ENCODE measurements around the gene WDR18. TPM values are rescaled to one million over a fixed set of nuclear protein-coding genes. Genes with fewer than 3 reads are reported as not detected.
"Not testable (repeated sequence)": the region's sequence is repeated elsewhere in the genome, so short reads cannot be mapped to it uniquely, and the experiment has no call there.

The WDR18 gene
- total RNA-seq, 1 donor from 2014 or later, result 69.9 TPM

DNA sequence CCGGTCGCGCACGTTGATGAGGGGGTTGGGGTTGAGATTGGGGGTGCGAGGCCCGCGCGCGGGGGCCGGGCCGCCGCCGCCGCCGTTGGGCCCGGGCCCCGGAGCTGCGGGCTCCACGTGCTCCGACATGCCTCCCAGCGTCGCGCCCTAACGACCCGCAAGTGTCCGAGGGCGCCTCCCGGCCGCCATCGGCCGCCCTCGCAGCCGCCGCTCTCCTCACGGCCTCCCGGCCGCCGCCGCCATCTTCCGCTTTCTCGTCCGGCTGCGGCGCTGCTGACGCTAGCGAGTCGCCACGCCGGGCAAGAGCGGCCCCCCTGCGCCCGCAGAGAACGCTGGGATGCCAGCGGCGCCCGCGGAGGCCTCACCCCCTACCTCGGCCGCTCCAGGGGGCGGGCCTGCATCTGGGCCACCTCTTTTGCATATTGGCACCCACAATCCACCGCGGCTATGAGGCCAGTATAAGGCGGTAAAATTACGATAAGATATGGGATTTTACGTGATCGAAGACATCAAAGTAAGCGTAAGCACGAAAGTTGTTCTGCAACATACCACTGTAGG lies 36.8 kb downstream of the WDR18 start, which contains the start of gene TMEM259:
Gene TMEM259 (minus strand): TSS at position 256 of the 558 bp plus-strand sequence. CDS start 127 bp downstream, at position 129.
- DNase-seq, result peak; percentile 98

- not testable (repeated sequence) for DNase-seq
Measured at GRCh38 chr19:1023883-1024188, 39.7 kb downstream of the WDR18 start.

DNA sequence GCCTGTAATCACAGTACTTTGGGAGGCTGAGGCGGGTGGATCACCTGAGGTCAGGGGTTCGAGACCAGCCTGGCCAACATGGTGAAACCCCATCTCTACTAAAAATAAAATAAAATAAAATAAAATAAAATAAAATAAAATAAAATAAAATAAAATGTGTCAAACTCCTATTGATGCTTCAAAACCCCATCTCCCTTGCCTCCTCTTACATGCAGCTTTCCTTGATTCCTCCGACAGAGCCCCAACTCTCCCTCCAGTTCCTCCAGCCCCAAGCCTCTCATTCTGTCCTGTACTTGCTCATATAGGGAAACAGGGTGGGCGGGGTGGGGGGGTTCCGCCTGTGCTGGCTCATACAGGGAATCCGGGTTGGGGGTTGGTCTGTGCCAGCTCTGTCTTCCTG lies 40.9 kb downstream of the WDR18 start:
- not testable (repeated sequence) for DNase-seq

- peak; percentile 85 for DNase-seq
Measured at GRCh38 chr19:1025960-1026782, 42.0 kb downstream of the WDR18 start, which contains the start of gene CNN2. Gene CNN2 (plus strand): TSS chr19:1026608. CDS start chr19:1026662, 54 bp downstream.

DNA sequence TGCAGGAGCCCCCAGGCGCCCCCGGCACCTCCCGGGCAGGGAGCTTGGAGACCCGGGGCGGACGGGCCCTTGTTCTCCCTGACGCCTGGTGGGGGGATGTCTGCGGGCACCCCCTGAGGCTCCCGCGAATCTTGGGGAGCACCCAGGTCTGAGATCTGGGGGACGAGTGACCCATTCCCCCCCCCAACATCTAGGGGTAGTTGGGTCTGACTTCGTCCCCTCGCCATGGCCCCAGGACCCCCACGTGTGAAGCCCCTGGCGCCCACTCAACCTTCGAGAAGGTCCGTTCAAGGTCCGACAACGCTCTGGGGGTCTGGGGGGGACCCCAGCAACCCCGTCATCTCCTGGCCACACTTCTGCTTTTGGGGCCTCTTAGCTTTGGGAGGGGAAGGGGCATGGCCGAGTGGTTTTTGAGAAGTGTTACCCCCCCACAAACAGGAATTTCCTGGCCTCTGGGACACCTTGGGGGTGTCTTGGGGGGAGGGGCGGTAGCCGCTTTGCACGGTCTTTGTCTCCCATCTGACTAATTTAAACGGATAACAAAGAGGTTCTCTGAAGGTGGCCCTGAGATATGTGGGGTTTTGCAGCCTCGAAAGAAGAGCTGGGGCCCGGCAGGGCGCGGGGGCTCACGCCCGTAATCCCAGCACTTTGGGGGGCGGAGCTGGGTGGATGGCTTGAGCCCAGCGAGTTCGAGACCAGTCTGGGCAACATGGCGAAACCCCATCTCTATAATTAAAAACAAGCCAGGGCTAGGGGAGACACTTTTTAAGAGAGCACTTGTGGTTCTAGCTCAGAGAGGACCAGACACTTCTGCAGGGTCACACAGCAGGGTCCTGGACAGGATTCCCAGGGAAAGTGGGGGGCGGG lies 42.9 kb downstream of the WDR18 start:
- peak; percentile 42 for DNase-seq

DNA sequence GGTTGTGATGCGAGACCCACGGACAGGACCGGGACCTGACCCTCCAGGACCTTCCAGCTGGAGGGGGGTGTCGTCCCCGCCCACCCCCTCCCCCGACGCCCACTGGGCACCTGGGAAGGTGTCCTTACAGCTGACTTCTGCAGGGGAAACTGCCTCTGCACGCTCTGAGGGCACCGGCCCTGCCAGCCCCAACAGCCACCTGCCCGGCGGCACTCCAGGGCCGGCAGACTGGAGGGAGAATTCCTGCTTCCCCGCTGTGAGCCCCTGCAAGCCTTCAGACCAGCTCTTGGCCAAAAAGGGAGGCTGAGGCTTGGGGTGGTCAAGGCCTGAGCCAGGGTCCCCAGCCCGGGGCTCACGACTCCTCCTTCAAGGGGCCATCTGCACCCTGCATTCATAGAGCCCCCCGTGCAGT lies 43.5 kb downstream of the WDR18 start:
- DNase-seq, result peak; percentile 28

- DNase-seq, result peak; percentile 73
Measured at GRCh38 chr19:1028062-1028926, 44.1 kb downstream of the WDR18 start.

- DNase-seq, result no peak
Measured at GRCh38 chr19:1032264-1032867, 48.2 kb downstream of the WDR18 start.

DNA sequence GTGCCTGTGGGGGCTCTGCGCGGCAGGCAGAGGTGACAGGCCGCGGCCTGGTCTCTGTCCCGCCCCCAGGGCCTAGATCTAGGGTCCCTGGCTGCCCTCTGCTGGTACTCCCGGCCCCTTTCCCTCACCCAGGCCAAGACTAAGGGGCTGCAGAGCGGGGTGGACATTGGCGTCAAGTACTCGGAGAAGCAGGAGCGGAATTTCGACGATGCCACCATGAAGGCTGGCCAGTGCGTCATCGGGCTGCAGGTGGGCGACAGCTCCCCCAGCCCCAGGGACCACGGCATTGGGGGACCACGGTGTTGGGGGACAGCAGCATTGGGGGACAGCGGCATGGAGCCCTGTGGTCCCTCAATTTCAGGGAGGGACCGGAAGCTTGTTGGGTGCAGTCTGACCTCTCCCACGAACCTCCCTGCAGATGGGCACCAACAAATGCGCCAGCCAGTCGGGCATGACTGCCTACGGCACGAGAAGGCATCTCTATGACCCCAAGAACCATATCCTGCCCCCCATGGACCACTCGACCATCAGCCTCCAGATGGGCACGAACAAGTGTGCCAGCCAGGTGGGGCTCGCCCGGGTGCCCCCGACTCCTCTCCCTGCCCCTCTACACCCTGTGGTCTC lies 52.0 kb downstream of the WDR18 start:
- no peak for DNase-seq

- DNase-seq, result no peak
Measured at GRCh38 chr19:1037621-1038064, 53.5 kb downstream of the WDR18 start.

GRCh38 chr19:1038978-1039645 lies 55.0 kb downstream of the WDR18 start:
- no peak for DNase-seq

DNA sequence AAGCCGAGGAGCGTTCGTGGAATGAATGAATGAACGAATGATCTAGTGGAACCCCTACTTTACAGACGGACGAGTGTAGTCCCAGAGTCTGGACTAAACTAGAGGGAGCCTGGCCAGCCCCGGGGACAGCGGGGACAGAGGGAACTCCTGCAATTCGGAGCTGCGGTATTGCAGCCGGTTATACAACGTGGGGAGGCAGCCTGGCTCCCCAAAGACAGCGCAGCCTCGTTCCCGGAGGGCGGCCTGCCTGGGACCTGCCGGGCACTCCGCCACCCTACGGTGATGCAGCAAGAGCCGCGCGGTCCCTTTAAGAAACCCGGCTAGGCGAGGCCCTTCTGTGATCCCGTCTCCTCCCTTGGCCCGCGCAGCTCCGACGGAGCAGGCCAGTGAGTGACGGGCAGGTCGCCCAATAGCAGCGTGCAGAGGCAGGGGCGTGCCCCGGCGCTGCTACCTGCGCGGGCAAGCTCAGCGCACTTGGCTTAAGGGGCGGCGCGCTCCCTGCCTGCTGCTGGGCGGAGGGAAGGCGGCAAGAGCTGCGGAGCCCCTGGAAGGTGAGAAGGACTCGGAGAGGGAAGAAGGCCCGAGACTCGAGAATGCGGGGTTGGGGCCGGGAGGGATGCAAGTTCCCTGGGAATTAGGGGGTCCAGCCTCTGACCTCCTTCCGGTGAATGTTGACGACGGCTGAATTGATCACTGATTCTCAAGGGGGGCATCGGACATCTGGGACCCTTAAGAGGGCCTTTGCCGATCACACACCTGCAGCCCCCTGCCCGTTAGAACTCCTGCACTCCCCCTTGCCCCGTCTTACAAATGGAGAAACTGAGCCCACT lies 55.7 kb downstream of the WDR18 start, which contains the start of gene ABCA7:
Gene ABCA7 (plus strand): TSS at position 462 of the 830 bp plus-strand sequence. CDS start 1,255 bp downstream, outside the sequence.
- peak; percentile 99 for DNase-seq

DNA sequence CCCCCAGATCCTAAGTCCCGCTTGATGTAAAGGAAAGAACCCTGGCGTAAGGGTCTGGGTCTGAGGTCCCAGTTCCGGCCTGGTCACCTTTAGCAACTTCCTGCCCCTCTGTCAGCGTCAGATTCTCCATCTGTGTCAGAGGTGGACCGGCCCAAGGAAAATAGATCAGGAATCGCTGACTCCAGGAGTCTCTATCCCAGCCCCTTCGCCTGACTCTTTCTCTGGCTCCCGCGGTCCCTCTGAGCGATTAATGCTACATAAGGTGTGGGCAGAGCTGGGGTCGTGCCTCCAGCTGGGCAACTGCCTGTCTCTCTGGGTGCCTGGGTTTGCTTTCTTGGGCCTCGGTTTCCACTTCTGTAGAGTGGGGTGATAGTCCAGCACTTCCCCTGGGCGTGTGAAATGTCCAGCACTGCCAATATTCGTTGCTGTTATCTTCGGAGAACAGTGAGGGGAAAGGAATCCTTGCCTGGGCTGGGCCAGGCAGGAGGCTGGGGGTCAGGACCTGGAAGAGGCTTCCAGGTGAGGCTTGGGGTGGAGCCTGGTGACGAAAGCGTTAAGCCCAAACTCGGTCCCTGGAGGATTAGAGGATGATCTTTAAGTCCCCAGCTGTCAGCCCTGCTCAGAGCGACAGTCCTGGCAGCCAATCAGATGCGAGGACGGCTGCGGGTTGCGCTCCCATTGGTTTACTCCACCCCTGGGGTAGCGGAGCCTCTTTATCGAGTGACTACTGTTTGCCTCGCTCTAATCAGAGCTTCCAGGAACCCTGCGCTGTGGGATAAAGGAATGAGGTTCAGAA lies 56.5 kb downstream of the WDR18 start:
- peak; percentile 91 for DNase-seq

DNA sequence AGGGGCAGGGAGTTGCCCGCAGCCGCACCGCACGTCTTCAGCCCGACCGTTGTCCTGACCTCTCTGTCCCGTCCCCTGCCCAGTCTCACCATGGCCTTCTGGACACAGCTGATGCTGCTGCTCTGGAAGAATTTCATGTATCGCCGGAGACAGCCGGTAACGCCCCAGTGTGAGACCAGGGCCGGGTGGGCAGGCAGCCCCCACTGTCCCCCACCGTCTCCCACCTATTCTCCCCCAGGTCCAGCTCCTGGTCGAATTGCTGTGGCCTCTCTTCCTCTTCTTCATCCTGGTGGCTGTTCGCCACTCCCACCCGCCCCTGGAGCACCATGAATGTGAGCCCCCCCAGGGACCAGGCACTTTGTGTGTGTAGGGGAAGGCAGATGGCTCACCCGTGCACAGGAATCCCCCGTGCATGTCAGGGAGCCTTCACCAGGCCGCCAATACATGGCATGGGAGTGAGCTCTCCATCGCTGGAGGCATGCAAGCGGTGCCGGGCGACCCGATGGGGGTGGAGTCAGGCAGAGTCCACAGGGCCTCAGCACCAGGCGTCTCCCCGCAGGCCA lies 57.2 kb downstream of the WDR18 start:
- no peak for DNase-seq

- DNase-seq, result no peak
Measured at GRCh38 chr19:1041835-1042685, 57.9 kb downstream of the WDR18 start.

- DNase-seq, result no peak
Measured at GRCh38 chr19:1042689-1043511, 58.8 kb downstream of the WDR18 start.

All from dermis blood vessel endothelial cell (primary cell).